PC-9 (cell line): ENCODE results near the gene SLC2A9. TPM values are rescaled to one million over a fixed set of nuclear protein-coding genes. Genes with fewer than 3 reads are reported as not detected.

Experiments
- BruUV-seq: library from RNA; stranded (reverse); fragments of 400-500 nt; replicated peaks from 2 replicates; lab custom pipeline; 2021; lab: Mats Ljungman, UMichigan
- CTCF ChIA-PET: fragments of 300-600 bp; sonication (Branson Sonifier 250); formaldehyde crosslinking; loops from one replicate; lab custom pipeline; 2022; ENCODE audit warnings: antibody characterized with exemption; lab: Charles Lee
- POLR2A ChIA-PET: fragments of 300-600 bp; sonication (Branson Sonifier 250); formaldehyde crosslinking; loops from one replicate; lab custom pipeline; 2022; ENCODE audit warnings: antibody characterized with exemption; ENCODE audit not compliant: unreplicated experiment; lab: Charles Lee
- DNase-seq, 2 experiments: peaks; one replicate each; pipeline versions ENCODE4 v3.0.0 to v3.0.0-alpha.2; 2015 to 2022; ENCODE audit warnings: mixed read lengths in 1 of 2
- H2AFZ ChIP-seq: fragments of 200-600 bp; sonication (generic); 2 replicates; pipeline ENCODE4 v1.8.1; 2017; ENCODE audit warnings: antibody characterized with exemption
- H3F3A ChIP-seq: fragments of 200-600 bp; sonication (generic); 2 replicates; pipeline ENCODE4 v1.8.1; 2017; ENCODE audit warnings: antibody characterized with exemption, mild to moderate bottlenecking, low read depth; ENCODE audit not compliant: insufficient read depth
- H3K27ac ChIP-seq: fragments of 200-600 bp; sonication (generic); 2 replicates; pipeline ENCODE4 v1.6.1; 2016; ENCODE audit warnings: mixed run types
- H3K27me3 ChIP-seq: fragments of 200-600 bp; sonication (generic); 2 replicates; pipeline ENCODE4 v1.6.1; 2016; ENCODE audit warnings: low read depth, mixed run types; ENCODE audit not compliant: insufficient read depth
- H3K36me3 ChIP-seq: fragments of 200-600 bp; sonication (generic); 2 replicates; pipeline ENCODE4 v1.6.1; 2016; ENCODE audit warnings: low read depth, mixed run types
- H3K4me1 ChIP-seq: fragments of 200-600 bp; sonication (generic); replicated peaks from 2 replicates; pipeline ENCODE4 v1.6.1; 2016; ENCODE audit warnings: mixed run types; ENCODE audit not compliant: insufficient read depth
- H3K4me2 ChIP-seq: fragments of 200-600 bp; sonication (generic); 2 replicates; pipeline ENCODE4 v1.6.1; 2017; ENCODE audit warnings: mixed run types
- H3K4me3 ChIP-seq: fragments of 200-600 bp; sonication (generic); 2 replicates; pipeline ENCODE4 v1.6.1; 2016; ENCODE audit warnings: mixed run types
- H3K79me2 ChIP-seq: fragments of 200-600 bp; sonication (generic); 2 replicates; pipeline ENCODE4 v1.6.1; 2017; ENCODE audit warnings: low read depth, mixed run types
- H3K9me2 ChIP-seq: fragments of 200-600 bp; sonication (generic); 2 replicates; pipeline ENCODE4 v1.8.1; 2017; ENCODE audit warnings: mild to moderate bottlenecking; ENCODE audit not compliant: insufficient read depth
- H3K9me3 ChIP-seq: fragments of 200-600 bp; sonication (generic); 2 replicates; pipeline ENCODE4 v1.8.1; 2016; ENCODE audit warnings: low read depth; ENCODE audit not compliant: insufficient read depth
- H4K20me1 ChIP-seq: fragments of 200-600 bp; sonication (generic); 2 replicates; pipeline ENCODE4 v1.8.1; 2017; ENCODE audit not compliant: insufficient read depth
- CTCF ChIP-seq: fragments of 200-600 bp; sonication (generic); conservative IDR thresholded peaks from 2 replicates; pipeline ENCODE4 v1.6.1; 2017; ENCODE audit warnings: mixed run types, antibody characterized with exemption, mild to moderate bottlenecking, moderate library complexity
- EZH2 ChIP-seq: fragments of 200-600 bp; sonication (generic); IDR thresholded peaks from 2 replicates; pipeline ENCODE4 v1.8.0; 2017; ENCODE audit warnings: antibody characterized with exemption, low read depth
- intact Hi-C: fragments of 100-400 bp; cut with micrococcal nuclease; formaldehyde crosslinking; loops from one replicate; pipeline ENCODE4 v1.10.0; 2022; ENCODE audit not compliant: unreplicated experiment
- total RNA-seq: library from RNA; stranded (reverse); gene quantifications from 2 replicates; pipeline ENCODE4 v1.2.3, GENCODE V29; 2021

The SLC2A9 gene
- total RNA-seq, 1 experiment from 2014 or later = 0.28 TPM

- H3K4me1 ChIP-seq = no peaks in the 10 kb centered on the region
- no peak for DNase-seq
- CTCF ChIA-PET = no interaction called here
- TF ChIP-seq CTCF = no peak
- TF ChIP-seq EZH2 = no peak
- H3K4me3 ChIP-seq = no peak overlapping the region
- no peaks in the 10 kb centered on the region for H4K20me1 ChIP-seq
- H3K9me3 ChIP-seq = no peaks in the 10 kb centered on the region
- no peaks in the 10 kb centered on the region for H3K79me2 ChIP-seq
- no peak overlapping the region for H3K4me2 ChIP-seq
- intact Hi-C loops = no loop called here
- no TSS peak for BruUV-seq
- no peak overlapping the region for H3K27ac ChIP-seq
- no peaks in the 10 kb centered on the region for H3K9me2 ChIP-seq
- H3F3A ChIP-seq = no peaks in the 10 kb centered on the region
- H2AFZ ChIP-seq = no peak overlapping the region
- peaks cover 41% of the 10 kb centered on the region for H3K27me3 ChIP-seq
- H3K36me3 ChIP-seq = no peaks in the 10 kb centered on the region
- POLR2A ChIA-PET = no interaction called here
Measured at GRCh38 chr4:9870165-9870790, 151.0 kb downstream of the SLC2A9 start.

- POLR2A ChIA-PET = no interaction called here
- Histone ChIP-seq H3K27ac (no peak overlapping the region), H3K4me2 (no peak overlapping the region), H3K9me2 (no peaks in the 10 kb centered on the region), H2AFZ (no peak overlapping the region), H3K9me3 (no peaks in the 10 kb centered on the region), H3K79me2 (no peaks in the 10 kb centered on the region), H3K4me3 (no peak overlapping the region), H3K36me3 (no peaks in the 10 kb centered on the region), H3F3A (no peaks in the 10 kb centered on the region), H3K4me1 (no peaks in the 10 kb centered on the region), H4K20me1 (no peaks in the 10 kb centered on the region), H3K27me3 (peaks cover 45% of the 10 kb centered on the region)
- BruUV-seq = no TSS peak
- CTCF ChIA-PET = no interaction called here
- intact Hi-C loops = no loop called here
- DNase-seq = no peak
- no peak for TF ChIP-seq CTCF
- TF ChIP-seq EZH2 = no peak
Measured at GRCh38 chr4:9867751-9868425, 153.4 kb downstream of the SLC2A9 start.

GRCh38 chr4:9866931-9867330 is 154.4 kb downstream of the SLC2A9 start:
- ChIA-PET CTCF (no interaction called here), POLR2A (no interaction called here)
- Histone ChIP-seq H3K27ac (no peak overlapping the region), H3K79me2 (no peaks in the 10 kb centered on the region), H3K9me2 (no peaks in the 10 kb centered on the region), H3K4me1 (no peaks in the 10 kb centered on the region), H4K20me1 (no peaks in the 10 kb centered on the region), H3K9me3 (no peaks in the 10 kb centered on the region), H2AFZ (no peak overlapping the region), H3K36me3 (no peaks in the 10 kb centered on the region), H3K4me3 (no peak overlapping the region), H3K27me3 (peaks cover 45% of the 10 kb centered on the region), H3K4me2 (no peak overlapping the region), H3F3A (no peaks in the 10 kb centered on the region)
- TF ChIP-seq EZH2 (no peak), CTCF (no peak)
- DNase-seq = no peak
- intact Hi-C loops = no loop called here
- no TSS peak for BruUV-seq
